ENCODE data around the gene BEST3.

GRCh38 chr12:69645031-69645430 is 54.1 kb downstream of the BEST3 start:
- TF ChIP-seq CTCF (conservative IDR thresholded peaks at IDR 0.05; ENCODE audit: low read depth, low read length) = no peak
- TF ChIP-seq RAD21 (IDR thresholded peaks at IDR 0.05; ENCODE audit: low read length) = no peak
- TF ChIP-seq SMC3 (IDR thresholded peaks at IDR 0.05; ENCODE audit: low read depth, low read length) = no peak
- no peak for TF ChIP-seq MXI1 (IDR thresholded peaks at IDR 0.05; ENCODE audit: borderline replicate concordance, low read depth, low read length)
- no peak for TF ChIP-seq POLR2A (IDR thresholded peaks at IDR 0.05; ENCODE audit: low read depth, low read length)
- TF ChIP-seq RCOR1 (IDR thresholded peaks at IDR 0.05; ENCODE audit: insufficient replicate concordance, low read length) = no peak
- no peak for TF ChIP-seq MAZ (IDR thresholded peaks at IDR 0.05; ENCODE audit: borderline replicate concordance, low read depth, low read length)
- TF ChIP-seq MAFK (IDR thresholded peaks at IDR 0.05; ENCODE audit: low read depth, low read length) = no peak
- no peak for TF ChIP-seq CEBPB (IDR thresholded peaks at IDR 0.05; ENCODE audit: low read depth, low read length)
- no peak for TF ChIP-seq FOS (IDR thresholded peaks at IDR 0.05; ENCODE audit: low read depth, low read length)
- TF ChIP-seq BHLHE40 (IDR thresholded peaks at IDR 0.05; ENCODE audit: low read depth, low read length) = no peak
- TF ChIP-seq ELK1 (IDR thresholded peaks at IDR 0.05; ENCODE audit: borderline replicate concordance, low read depth, low read length) = no peak
- no peak for TF ChIP-seq RFX5 (IDR thresholded peaks at IDR 0.05; ENCODE audit: low read depth, low read length)

All from IMR-90 (cell line).